8988T (cell line): Measurements from ENCODE around the gene KRABD2.
"Not testable (repeated sequence)": the region's sequence is repeated elsewhere in the genome, so short reads cannot be mapped to it uniquely, and the experiment has no call there.

ENCODE experiments used
- DNase-seq: peaks from one replicate; pipeline ENCODE4 v3.0.0; 2011

Gene KRABD2

GRCh38 chr17:8392674-8393469 is 16.4 kb upstream of the KRABD2 start:
- no peak for DNase-seq

DNA sequence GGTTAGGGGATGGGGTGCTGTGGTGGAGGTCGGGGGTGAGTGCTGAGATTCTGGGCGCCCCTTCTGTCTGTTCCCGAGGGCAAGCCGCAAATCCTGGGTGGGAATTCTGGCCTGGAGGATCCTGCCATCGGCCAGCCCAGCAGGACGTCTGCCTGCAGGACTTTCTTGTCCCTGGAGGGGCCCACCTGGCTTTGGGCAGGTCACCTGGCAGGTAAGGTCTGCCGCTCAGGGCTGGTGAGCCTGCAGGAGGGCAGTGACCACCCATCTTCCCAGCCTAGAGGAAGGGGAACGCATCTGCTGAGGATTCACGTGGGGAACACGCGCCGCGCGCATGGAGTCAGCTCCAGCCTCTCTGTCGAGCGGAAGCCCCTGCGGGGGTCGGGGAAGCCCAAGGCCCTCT is 15.8 kb upstream of the KRABD2 start:
- no peak for DNase-seq

DNA sequence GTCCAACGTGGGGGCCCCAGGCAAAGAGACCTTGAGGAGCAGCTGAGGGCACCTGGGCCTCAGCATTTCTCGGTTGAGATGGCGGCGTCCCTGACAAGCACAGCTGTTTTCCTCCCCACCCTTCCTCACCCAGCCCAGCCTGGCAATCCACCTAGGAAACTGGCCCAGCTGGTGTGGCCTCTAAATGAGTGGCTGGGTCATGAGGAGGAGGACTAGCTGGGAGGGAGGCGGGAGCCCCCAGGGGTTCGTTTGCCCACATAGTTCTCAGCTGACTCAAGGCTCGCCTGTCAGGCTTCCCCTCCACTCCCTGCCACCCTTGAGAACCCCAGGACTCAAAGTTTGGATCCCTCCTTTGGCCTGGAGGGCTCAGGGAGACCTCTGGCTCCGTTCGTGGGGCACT is 15.2 kb upstream of the KRABD2 start:
- no peak for DNase-seq

GRCh38 chr17:8387914-8388651 is 11.6 kb upstream of the KRABD2 start:
- DNase-seq, result no peak

DNA sequence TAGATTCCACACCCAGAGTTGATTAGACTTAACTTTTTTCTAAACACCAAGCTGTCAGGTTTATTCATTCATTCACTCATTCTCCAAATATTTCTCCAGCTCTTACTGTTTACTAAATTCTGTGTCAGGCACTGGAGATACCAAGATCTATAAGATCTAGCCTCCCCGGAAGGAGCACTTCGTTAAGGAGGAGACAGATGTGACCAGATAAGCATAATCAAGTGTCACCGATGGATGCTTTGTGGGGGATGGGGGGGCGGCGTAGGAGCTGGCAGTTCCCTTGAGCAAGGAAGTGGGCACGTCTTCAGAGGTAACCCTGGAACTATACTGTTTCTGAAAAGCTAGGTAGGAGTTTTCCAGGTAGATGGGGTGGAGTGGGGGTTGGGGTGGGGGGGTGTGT is 10.3 kb upstream of the KRABD2 start:
- no peak for DNase-seq

- DNase-seq, result no peak
These were observed 8.4 kb upstream of the KRABD2 start for GRCh38 chr17:8384801-8385378.

DNA sequence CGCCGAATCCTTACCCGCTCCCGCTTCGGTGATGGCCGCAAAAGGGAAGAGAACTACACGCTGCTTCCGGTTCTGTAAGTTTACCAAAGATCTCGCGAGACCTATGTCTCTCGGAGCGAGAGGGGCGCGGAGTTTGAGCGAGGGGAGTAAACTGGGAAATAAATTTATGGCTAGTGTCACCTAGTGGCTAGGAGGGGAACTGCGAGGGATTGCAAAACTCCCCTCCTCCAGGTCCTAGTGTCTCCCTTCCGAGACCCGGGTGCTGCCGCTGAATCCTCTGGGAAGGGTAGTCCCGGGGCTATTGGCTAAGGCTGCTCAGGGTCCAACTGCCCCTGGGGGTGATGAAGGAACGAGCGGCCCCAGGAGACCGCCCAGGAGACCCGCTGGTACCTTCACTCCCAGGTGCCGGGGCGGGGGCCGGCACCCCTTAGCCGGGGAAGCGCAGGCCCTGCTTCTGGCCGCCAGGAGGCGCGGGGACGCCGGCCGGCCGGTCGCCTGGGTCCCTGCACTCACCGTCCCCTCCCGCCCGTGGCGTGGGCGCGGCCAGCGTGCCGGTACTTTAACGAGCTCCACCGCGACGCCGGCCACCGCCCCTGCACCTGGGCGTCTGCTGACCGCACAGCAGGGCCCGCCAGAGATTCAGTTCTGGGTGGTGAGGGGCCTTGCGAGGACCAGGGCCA is 6.8 kb upstream of the KRABD2 start, which contains the start of gene RPL26:
Gene RPL26, minus strand, starts transcription at position 51 of the 680 bp plus-strand sequence. CDS start 883 bp downstream, outside the sequence.
- peak; percentile 57 for DNase-seq

GRCh38 chr17:8382880-8383142 is 6.3 kb upstream of the KRABD2 start:
- DNase-seq, result no peak

GRCh38 chr17:8382052-8382879 is 5.8 kb upstream of the KRABD2 start:
- no peak for DNase-seq

DNA sequence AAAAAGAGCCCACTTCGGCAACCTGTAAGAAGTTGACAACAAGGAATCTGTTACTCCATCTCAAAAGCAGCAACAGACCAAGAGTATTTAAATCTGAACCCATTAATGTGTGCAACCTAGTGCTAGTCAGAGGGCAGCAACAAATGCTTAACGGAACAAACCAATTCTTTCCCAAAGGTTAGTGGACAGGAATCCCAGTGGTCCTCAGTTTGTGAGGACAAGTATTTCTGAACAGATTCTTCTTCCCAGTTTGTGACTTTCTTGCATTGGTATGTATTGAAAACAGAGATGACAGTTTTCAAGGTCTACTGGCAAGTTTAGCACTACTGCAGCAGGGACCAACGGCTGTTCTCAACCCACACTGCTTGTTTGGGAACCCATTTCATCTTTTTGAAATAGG is 3.5 kb upstream of the KRABD2 start:
- no peak for DNase-seq

DNA sequence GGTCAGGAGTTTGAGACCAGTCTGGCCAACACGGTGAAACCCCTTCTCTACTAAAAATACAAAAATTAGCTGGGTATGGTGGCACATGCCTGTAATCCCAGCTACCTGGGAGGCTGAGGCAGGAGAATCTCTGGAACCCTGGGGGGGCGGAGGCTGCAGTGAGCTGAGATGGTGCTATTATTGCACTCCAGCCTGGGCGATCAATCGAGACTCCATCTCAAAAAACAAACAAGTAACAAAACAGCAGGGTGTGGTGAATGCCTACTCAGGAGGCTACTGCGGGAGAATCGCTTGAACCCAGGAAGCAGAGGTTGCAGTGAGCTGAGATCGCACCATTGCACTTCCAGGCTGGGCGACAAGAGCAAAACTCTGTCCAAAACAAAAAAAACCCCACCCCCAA is 1.6 kb upstream of the KRABD2 start:
- DNase-seq, result not testable (repeated sequence)

DNA sequence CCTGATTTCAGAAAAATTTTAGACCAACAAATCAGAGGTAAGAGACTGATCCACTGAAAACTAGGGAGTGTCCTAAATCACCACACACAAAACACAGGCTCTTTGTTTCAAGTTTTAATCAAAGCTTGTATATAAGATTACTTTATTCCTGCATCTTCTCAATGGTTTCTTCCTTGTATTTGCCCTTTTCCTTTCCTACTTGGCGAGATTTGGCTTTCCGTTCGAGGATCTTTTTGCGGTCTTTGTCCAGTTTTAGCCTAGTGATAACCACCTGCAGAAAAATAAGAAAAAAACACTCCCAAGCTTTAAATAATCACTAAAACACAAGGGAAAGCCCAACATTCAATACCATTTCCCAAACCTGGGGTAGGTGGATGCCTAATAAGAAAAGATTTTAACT is 918 bp upstream of the KRABD2 start:
- DNase-seq, result no peak

GRCh38 chr17:8375738-8376259 is 705 bp downstream of the KRABD2 start:
- DNase-seq, result no peak

GRCh38 chr17:8373856-8374255 is 2.6 kb downstream of the KRABD2 start:
- DNase-seq, result not testable (repeated sequence)

DNA sequence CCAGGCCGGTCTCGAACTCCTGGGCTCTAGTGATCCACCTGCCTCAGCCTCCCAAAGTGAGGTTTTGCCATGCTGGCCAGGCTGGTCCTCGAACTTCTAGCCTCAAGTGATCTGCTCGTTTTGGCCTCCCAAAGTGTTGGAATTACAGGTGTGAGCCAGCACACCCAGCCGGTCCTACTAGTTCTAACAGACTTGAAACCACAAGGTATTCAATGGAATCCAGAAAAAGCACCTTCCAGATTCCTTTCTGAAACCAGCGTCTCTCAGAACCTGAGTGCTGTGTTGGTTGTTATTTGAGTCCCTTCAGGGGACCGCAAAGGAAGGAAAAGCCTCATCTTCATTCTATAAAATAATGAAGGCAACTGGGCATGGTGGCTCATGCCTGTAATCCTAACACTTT is 4.1 kb downstream of the KRABD2 start:
- no peak for DNase-seq

DNA sequence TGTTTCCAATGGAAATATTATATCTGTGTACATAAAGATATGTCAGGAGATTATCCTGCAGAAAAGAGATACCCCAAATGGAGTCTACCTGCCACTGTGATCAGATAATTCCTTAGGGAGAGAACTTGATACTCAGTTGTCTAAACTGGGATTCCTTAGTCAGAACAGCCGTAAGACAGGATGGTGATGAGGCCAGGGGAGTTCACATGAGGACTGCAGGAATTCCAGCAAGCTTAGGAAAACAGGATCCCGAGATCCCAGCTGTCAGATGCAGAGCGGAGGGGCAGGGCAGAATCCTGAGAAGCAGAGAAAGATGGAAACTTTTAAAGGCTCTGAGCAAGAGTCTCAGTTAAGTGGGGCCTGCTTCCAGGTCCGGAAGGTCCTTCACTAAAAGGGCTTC is 4.7 kb downstream of the KRABD2 start:
- DNase-seq, result no peak

GRCh38 chr17:8369944-8370343 is 6.6 kb downstream of the KRABD2 start:
- no peak for DNase-seq

DNA sequence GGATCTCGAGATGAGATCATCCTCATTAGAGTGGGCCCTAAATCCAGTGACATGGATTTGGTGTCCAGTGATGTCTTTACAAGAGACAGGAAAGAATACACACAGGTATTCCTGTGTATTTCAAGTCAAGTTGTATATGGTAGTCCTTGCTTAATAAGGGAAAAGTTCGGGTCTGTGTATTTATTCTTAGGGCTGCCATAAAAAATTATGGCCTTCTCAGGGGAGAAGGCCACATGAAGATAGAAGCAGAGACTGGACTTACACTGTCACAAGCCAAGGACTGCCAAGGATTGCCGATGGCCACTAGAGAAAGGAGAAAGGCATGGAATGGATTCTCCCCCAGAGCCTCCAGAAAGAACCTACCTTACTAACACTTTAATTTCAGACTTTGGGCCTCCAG is 8.3 kb downstream of the KRABD2 start:
- no peak for DNase-seq

GRCh38 chr17:8366231-8366630 is 10.3 kb downstream of the KRABD2 start:
- no peak for DNase-seq

- no peak for DNase-seq
These were observed 11.4 kb downstream of the KRABD2 start for GRCh38 chr17:8365143-8365542.

DNA sequence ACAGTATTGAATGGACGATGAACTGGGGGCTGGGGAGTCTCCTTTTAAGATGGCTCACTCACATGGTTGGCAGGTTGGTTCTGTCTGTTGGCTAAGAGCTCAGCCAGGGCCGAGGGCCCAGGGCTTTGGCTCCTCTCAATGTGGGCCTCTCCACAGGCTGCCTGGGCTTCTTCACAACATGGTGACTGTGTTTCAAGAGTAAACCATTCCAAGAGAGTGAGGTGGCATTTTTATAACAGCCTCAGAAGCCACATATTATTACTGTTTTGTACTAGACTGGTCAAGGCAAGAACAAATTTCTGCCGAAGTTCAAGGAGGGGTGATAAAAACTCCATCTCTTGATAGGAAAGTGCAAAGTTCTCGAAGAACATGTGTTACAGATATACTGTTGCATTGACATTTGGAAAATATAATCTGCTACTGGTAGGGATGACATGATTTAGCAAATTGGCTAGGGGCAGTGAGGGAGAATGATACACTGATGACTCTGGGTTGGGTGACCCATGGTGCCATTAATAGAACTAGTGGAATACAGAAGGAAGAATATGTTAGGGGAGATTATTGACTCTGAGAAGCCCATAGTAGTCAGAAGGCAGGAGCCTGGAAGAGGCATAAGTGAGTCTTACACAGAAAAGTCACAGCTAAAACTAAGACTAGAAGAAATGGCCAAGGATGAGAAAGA is 13.7 kb downstream of the KRABD2 start:
- no peak for DNase-seq

GRCh38 chr17:8360751-8361150 is 15.8 kb downstream of the KRABD2 start:
- no peak for DNase-seq
